ENCODE data around the gene COL27A1. TPM values are rescaled to one million over a fixed set of nuclear protein-coding genes. Genes with fewer than 3 reads are reported as not detected.

The COL27A1 gene
- total RNA-seq, 2 experiments from 2014 or later = 0.87 to 1.2 TPM

DNA sequence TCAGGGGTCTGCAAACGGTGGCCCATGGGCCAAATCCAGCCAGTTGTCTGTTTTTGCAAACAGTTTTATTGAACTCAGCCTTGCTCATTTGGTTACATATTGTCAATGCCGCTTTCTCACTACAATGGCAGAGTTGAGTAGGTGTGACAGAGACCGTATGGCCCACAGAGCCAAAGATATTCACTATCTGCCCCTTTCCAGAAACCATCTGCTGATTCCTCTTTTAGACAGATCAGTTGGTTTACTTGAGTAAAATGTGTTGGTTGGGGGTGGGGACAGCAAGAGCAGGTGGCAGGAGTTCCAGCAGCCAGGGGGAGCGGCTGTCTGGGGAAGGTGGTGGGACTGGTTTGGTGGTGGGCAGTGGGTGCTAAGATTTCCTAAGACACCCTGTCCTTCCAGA, 54.8 kb downstream of the COL27A1 start:
- DNase-seq (no peak), ATAC-seq (ENCODE audit: poor library complexity) (no peak)
- Mint-ChIP-seq H3K27ac (no peak overlapping the region), H3K4me3 (no peak overlapping the region), H3K27me3 (no peaks in the 10 kb centered on the region), H3K36me3 (ENCODE audit: low read depth) (no peaks in the 10 kb centered on the region), H3K4me1 (ENCODE audit: low read depth) (no peaks in the 10 kb centered on the region), H3K9me3 (no peaks in the 10 kb centered on the region)
- intact Hi-C loops (cut with DNase I, micrococcal nuclease) = no loop called here
- no peak overlapping the region for H3K27ac ChIP-seq (ENCODE audit: low read depth in 1 of 2, low read length in 2 of 2)
- TF ChIP-seq, protein P1, sequence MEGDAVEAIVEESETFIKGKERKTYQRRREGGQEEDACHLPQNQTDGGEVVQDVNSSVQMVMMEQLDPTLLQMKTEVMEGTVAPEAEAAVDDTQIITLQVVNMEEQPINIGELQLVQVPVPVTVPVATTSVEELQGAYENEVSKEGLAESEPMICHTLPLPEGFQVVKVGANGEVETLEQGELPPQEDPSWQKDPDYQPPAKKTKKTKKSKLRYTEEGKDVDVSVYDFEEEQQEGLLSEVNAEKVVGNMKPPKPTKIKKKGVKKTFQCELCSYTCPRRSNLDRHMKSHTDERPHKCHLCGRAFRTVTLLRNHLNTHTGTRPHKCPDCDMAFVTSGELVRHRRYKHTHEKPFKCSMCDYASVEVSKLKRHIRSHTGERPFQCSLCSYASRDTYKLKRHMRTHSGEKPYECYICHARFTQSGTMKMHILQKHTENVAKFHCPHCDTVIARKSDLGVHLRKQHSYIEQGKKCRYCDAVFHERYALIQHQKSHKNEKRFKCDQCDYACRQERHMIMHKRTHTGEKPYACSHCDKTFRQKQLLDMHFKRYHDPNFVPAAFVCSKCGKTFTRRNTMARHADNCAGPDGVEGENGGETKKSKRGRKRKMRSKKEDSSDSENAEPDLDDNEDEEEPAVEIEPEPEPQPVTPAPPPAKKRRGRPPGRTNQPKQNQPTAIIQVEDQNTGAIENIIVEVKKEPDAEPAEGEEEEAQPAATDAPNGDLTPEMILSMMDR (IDR thresholded peaks at IDR 0.05) = no peak
- H3K4me3 ChIP-seq (ENCODE audit: low read length) = no peak overlapping the region
- POLR2A ChIA-PET = no interaction called here
- no peaks in the 10 kb centered on the region for H3K4me1 ChIP-seq (ENCODE audit: insufficient read depth, low read length)
- H3K36me3 ChIP-seq (ENCODE audit: insufficient read depth, low read length) = no peaks in the 10 kb centered on the region
- no peaks in the 10 kb centered on the region for H3K9me3 ChIP-seq (ENCODE audit: control insufficient read depth in 1 of 2, insufficient read depth in 1 of 2, low read length in 2 of 2)
- H3K27me3 ChIP-seq (ENCODE audit: control insufficient read depth in 1 of 2, insufficient read depth in 2 of 2, low read length in 2 of 2) = no peaks in the 10 kb centered on the region
- CTCF ChIA-PET = no interaction called here

DNA sequence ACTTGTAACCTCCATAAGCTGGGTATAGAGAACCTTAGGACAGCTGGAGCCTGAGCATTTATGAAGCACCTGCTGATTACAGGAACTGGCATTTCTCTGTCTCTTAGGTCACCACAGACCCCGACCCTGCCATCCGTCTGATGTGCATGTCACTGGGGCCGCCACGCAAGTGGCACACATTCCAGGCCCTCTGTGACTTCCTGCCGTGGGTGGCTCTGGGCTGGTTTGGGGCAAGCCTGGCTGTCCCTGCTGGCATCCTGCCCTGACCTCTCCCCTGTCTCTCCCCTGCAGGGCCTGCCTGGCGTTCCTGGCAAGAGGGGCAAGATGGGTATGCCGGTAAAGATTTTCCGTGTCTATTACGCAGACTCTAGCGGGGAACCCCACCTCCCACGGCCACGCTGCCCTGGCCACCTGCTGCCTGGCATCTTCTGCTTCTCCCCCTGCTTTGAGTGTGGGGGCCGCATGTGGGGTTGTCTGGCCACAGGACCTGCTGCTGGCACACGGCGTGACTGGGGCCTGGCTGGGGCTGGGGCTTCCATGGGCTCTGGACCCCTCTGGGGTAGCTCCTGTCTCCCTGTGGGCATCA, 55.4 kb downstream of the COL27A1 start:
- Histone ChIP-seq H3K27ac (ENCODE audit: low read depth in 1 of 2, low read length in 2 of 2) (no peak overlapping the region), H3K27me3 (ENCODE audit: control insufficient read depth in 1 of 2, insufficient read depth in 2 of 2, low read length in 2 of 2) (no peaks in the 10 kb centered on the region), H3K4me3 (ENCODE audit: low read length) (no peak overlapping the region), H3K9me3 (ENCODE audit: control insufficient read depth in 1 of 2, insufficient read depth in 1 of 2, low read length in 2 of 2) (no peaks in the 10 kb centered on the region), H3K4me1 (ENCODE audit: insufficient read depth, low read length) (no peaks in the 10 kb centered on the region), H3K36me3 (ENCODE audit: insufficient read depth, low read length) (no peaks in the 10 kb centered on the region)
- H3K36me3 Mint-ChIP-seq (ENCODE audit: low read depth) = no peaks in the 10 kb centered on the region
- no peak overlapping the region for H3K27ac Mint-ChIP-seq
- ChIA-PET POLR2A (no interaction called here), CTCF (no interaction called here)
- intact Hi-C loops (cut with DNase I, micrococcal nuclease) = no loop called here
- TF ChIP-seq, protein P1 (IDR thresholded peaks at IDR 0.05) = no peak
- H3K4me1 Mint-ChIP-seq (ENCODE audit: low read depth) = no peaks in the 10 kb centered on the region
- no peaks in the 10 kb centered on the region for H3K27me3 Mint-ChIP-seq
- ATAC-seq (ENCODE audit: poor library complexity) (no peak), DNase-seq (no peak)
- no peak overlapping the region for H3K4me3 Mint-ChIP-seq
- no peaks in the 10 kb centered on the region for H3K9me3 Mint-ChIP-seq

DNA sequence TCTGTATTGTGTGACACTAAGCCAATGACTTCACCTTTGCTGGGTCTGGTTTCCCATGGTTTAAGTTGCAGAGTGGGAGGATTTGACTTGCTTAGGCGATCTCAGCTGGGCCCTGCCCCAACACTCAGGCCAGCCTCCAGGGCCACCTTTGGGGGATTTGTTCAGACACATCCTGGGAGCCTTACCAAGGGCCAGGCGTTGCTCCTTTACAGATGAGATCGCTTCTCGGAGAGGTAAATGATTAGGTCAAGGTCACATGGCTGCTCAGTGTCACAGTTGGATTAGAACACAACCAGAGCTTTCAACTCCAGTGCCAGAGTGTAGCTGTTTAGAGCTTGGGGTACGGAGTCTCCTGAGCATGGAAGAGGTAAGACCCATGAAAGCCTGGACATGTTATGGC, 57.5 kb downstream of the COL27A1 start:
- H3K9me3 Mint-ChIP-seq = no peaks in the 10 kb centered on the region
- ATAC-seq (ENCODE audit: poor library complexity) (no peak), DNase-seq (no peak)
- no peak overlapping the region for H3K4me3 Mint-ChIP-seq
- no peak overlapping the region for H3K27ac ChIP-seq (ENCODE audit: low read depth in 1 of 2, low read length in 2 of 2)
- TF ChIP-seq, protein P1 (IDR thresholded peaks at IDR 0.05) = no peak
- CTCF ChIA-PET = no interaction called here
- H3K9me3 ChIP-seq (ENCODE audit: control insufficient read depth in 1 of 2, insufficient read depth in 1 of 2, low read length in 2 of 2) = no peaks in the 10 kb centered on the region
- intact Hi-C loops (cut with DNase I, micrococcal nuclease) = no loop called here
- no peaks in the 10 kb centered on the region for H3K36me3 Mint-ChIP-seq (ENCODE audit: low read depth)
- H3K4me1 ChIP-seq (ENCODE audit: insufficient read depth, low read length) = no peaks in the 10 kb centered on the region
- H3K27me3 Mint-ChIP-seq = no peaks in the 10 kb centered on the region
- H3K27ac Mint-ChIP-seq = no peak overlapping the region
- POLR2A ChIA-PET = no interaction called here
- H3K27me3 ChIP-seq (ENCODE audit: control insufficient read depth in 1 of 2, insufficient read depth in 2 of 2, low read length in 2 of 2) = no peaks in the 10 kb centered on the region
- no peaks in the 10 kb centered on the region for H3K36me3 ChIP-seq (ENCODE audit: insufficient read depth, low read length)
- no peak overlapping the region for H3K4me3 ChIP-seq (ENCODE audit: low read length)
- H3K4me1 Mint-ChIP-seq (ENCODE audit: low read depth) = no peaks in the 10 kb centered on the region
